ENCODE data around the gene SLC39A7. TPM values are rescaled to one million over a fixed set of nuclear protein-coding genes. Genes with fewer than 3 reads are reported as not detected.

SLC39A7 gene
- total and polyA plus RNA-seq, 2 of the 4 experiments (the other 2 are of a cell fraction), result 135 to 208 TPM

DNA sequence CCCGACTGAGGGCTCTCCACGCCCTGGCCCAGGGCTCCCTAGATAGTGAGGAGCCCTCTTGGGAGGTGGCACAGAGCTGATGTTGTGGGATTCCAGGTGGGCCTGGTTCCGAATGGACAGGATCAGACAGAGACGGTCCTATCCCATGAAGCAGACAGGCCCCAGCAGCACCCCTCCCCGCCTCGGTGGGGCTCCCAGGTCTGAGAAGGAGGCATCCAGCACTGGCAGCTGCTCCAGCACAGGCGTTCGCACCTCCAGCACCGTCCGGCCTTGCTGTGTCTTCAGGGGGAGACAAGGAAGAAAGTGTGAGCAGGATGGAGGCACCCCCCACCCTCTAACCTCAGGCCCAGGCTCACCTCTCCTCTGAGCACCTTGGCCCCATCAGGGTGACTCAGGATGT lies 37.1 kb upstream of the SLC39A7 start:
- H3K9me3 ChIP-seq (ENCODE audit: control insufficient read depth, insufficient read depth, low read length), result no peaks in the 10 kb centered on the region
- H3K4ac ChIP-seq (ENCODE audit: low read depth, low read length), result no peak overlapping the region
- in situ Hi-C loops (cut with MboI; ENCODE audit: low sequenced_read_pairs) (loop anchor here (5.0 to 10.0 kb wide), 2 partner anchors 84 to 149 kb away; no protein-coding TSS in a partner anchor), intact Hi-C loops (cut with micrococcal nuclease) (no loop called here), dilution Hi-C loops (cut with HindIII; ENCODE audit: low sequenced_read_pairs, unreplicated experiment) (no loop called here)
- no peak overlapping the region for H3K9ac ChIP-seq (ENCODE audit: low read depth, low read length)
- no peak overlapping the region for H2AK5ac ChIP-seq (ENCODE audit: low read depth, low read length)
- H4K20me1 ChIP-seq (ENCODE audit: insufficient read depth, low read length), result no peaks in the 10 kb centered on the region
- no peak overlapping the region for H3K18ac ChIP-seq (ENCODE audit: low read depth, low read length)
- no peak overlapping the region for H3K27ac ChIP-seq (ENCODE audit: insufficient read depth, low read length)
- H3K23ac ChIP-seq (ENCODE audit: low read depth, low read length), result no peak overlapping the region
- H3K27me3 ChIP-seq (ENCODE audit: control insufficient read depth, insufficient read depth, low read length), result peaks cover 7% of the 10 kb centered on the region
- no peak for DNase-seq
- no peaks in the 10 kb centered on the region for H3K36me3 ChIP-seq (ENCODE audit: control insufficient read depth, insufficient read depth, low read length)
- no peak for TF ChIP-seq CEBPB (IDR thresholded peaks at IDR 0.05; ENCODE audit: low read depth, low read length)
- TF ChIP-seq, protein P1, sequence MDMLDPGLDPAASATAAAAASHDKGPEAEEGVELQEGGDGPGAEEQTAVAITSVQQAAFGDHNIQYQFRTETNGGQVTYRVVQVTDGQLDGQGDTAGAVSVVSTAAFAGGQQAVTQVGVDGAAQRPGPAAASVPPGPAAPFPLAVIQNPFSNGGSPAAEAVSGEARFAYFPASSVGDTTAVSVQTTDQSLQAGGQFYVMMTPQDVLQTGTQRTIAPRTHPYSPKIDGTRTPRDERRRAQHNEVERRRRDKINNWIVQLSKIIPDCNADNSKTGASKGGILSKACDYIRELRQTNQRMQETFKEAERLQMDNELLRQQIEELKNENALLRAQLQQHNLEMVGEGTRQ (IDR thresholded peaks at IDR 0.05; ENCODE audit: low read depth, low read length), result no peak
- no peak for TF ChIP-seq SMC3 (IDR thresholded peaks at IDR 0.05; ENCODE audit: low read depth, low read length)
- no peak for TF ChIP-seq FOS (IDR thresholded peaks at IDR 0.05; ENCODE audit: low read depth, low read length)
- no peak for TF ChIP-seq RCOR1 (IDR thresholded peaks at IDR 0.05; ENCODE audit: insufficient replicate concordance, low read length)
- TF ChIP-seq MAZ (IDR thresholded peaks at IDR 0.05; ENCODE audit: borderline replicate concordance, low read depth, low read length), result no peak
- TF ChIP-seq CTCF (conservative IDR thresholded peaks at IDR 0.05; ENCODE audit: low read depth, low read length), result no peak
- TF ChIP-seq RAD21 (IDR thresholded peaks at IDR 0.05; ENCODE audit: low read length), result no peak
- no peak for TF ChIP-seq NFE2L2 (IDR thresholded peaks at IDR 0.05; ENCODE audit: low read depth, low read length)
- no peak for TF ChIP-seq CHD1 (IDR thresholded peaks at IDR 0.05; ENCODE audit: low read depth, low read length)
- no peak for TF ChIP-seq RFX5 (IDR thresholded peaks at IDR 0.05; ENCODE audit: low read depth, low read length)
- no peak overlapping the region for H4K5ac ChIP-seq (ENCODE audit: low read depth, low read length)
- H2BK120ac ChIP-seq (ENCODE audit: low read depth, low read length), result no peak overlapping the region
- no peak overlapping the region for H2BK20ac ChIP-seq (ENCODE audit: low read depth, low read length)
- peaks cover 9% of the 10 kb centered on the region for H3K4me1 ChIP-seq (ENCODE audit: control insufficient read depth, insufficient read depth, low read length)
- ChIA-PET POLR2A (ENCODE audit: unreplicated experiment) (no interaction called here), CTCF (no interaction called here)
- no peak overlapping the region for H4K91ac ChIP-seq (ENCODE audit: insufficient read depth, low read depth, low read length)
- 90% methylated on average over 2 of the region's 10 CpGs; no CpG with 5 or more reads in 1 of the 2 experiments for WGBS, 2 experiments (ENCODE audit: extremely low coverage in 2 of 2, insufficient read length in 1 of 2)
- H3K14ac ChIP-seq (replicated peaks; ENCODE audit: low read depth, low read length), result no peak overlapping the region
- peaks cover 5% of the 10 kb centered on the region; the same call in 1 of the 2 replicates for H3K9me1 ChIP-seq (ENCODE audit: insufficient read depth, low read length)
- no peak for ATAC-seq (ENCODE audit: low read depth)
- H3K79me1 ChIP-seq (ENCODE audit: low read depth in 1 of 2, low read length in 2 of 2), result no peaks in the 10 kb centered on the region
- no peak overlapping the region for H3K4me3 ChIP-seq (ENCODE audit: insufficient read depth, low read depth, low read length)
- H3K56ac ChIP-seq (ENCODE audit: extremely low read depth, insufficient read depth, low read length), result no peak overlapping the region
- no TSS peak for BruUV-seq (replicated peaks)
- H4K8ac ChIP-seq (ENCODE audit: low read depth in 2 of 2, low read length in 2 of 2), result no peak overlapping the region
- no peak overlapping the region for H2BK5ac ChIP-seq (ENCODE audit: low read depth, low read length, poor library complexity, severe bottlenecking)
- peak overlapping the region; percentile 51 for H2AFZ ChIP-seq (replicated peaks; ENCODE audit: low read length, poor library complexity)
- no peak overlapping the region for H3K4me2 ChIP-seq (ENCODE audit: low read depth, low read length)
- no peak overlapping the region for H2AK9ac ChIP-seq (replicated peaks; ENCODE audit: low read depth, low read length, poor library complexity)
- no peak overlapping the region for H2BK15ac ChIP-seq (ENCODE audit: low read depth, low read length)

All from IMR-90 (cell line).